Kidney glomerular epithelial cell (primary cell): ENCODE data around the gene GPR65.

ENCODE experiments used
- DNase-seq: peaks from one replicate; lab custom pipeline; 2025; lab: John Stamatoyannopoulos, UW

The GPR65 gene, protein sequence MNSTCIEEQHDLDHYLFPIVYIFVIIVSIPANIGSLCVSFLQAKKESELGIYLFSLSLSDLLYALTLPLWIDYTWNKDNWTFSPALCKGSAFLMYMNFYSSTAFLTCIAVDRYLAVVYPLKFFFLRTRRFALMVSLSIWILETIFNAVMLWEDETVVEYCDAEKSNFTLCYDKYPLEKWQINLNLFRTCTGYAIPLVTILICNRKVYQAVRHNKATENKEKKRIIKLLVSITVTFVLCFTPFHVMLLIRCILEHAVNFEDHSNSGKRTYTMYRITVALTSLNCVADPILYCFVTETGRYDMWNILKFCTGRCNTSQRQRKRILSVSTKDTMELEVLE

DNA sequence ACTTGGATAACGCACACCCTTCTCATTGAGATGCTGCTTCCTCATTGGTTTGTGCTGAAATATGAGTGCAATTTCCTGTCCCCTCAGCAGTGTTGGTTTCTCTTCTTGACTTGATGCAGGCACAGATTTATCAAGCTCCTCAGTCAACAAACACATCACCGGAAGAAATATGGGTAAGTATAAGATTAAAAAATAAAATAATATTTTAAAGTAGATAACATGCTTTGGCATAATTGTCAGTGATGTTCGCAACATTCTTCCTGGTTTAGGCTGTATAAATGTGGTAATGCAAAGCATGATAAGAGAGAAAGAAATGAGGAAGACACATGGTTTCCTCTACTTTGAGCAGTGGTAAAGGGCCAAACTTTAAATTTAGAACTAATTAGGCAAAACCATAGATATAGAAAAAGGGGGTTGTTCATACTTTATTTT, at the start of gene GPR65:
Gene GPR65, plus strand, starts transcription at position 86 of the 432 bp plus-strand sequence. CDS start 5,713 bp downstream, outside the sequence.
- DNase-seq, result no peak

DNA sequence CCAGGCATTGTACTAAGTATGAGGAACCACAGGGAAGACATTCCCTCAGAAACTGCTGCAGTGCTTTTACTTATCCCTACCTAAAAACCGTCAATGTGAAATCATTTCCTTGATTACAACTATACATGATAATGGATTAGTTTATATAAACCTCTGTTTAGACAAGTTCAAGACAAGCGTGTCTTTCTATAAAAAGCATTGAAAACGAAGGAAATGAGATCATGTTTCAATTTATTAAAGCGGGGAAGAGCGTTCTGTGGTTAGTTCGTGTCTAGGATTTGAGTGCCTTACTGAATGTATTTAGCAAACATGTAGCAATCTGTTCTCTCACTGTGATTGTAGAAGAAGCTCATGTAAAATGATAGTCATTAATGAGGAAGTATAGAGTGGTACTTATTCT, 49.4 kb upstream of the GPR65 start:
- no peak for DNase-seq

DNA sequence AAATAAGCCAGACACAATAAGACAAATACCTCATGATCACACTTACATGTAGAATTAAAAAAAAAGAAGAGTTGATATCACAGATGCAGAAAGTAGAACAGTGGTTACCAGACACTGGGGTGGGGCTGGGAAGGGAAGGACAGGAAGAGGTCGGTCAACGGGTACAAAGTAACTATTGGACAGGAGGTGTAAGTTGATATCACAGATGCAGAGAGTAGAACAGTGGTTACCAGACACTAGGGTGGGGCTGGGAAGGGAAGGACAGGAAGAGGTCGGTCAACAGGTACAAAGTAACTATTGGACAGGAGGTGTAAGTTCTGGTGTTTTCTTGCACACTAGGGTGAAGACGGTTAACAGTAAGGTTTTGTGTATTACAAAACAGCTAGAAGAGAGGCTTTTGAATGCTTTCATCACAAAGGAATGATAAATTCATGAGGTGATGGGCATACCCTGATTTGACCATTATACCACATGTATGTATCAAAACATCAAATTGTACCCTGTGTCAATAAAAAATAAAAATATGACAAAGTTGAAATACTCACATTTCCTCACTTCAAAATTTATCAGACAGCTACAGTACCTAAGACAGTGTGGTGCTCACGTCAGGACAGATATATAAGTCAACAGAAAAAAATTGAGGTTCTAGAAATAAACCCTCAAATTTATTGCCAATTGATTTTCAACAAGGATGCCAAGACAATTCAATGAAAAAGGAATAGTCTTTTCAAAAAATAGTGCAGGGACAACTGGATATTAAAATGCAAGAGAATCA, 44.7 kb upstream of the GPR65 start:
- no peak for DNase-seq

DNA sequence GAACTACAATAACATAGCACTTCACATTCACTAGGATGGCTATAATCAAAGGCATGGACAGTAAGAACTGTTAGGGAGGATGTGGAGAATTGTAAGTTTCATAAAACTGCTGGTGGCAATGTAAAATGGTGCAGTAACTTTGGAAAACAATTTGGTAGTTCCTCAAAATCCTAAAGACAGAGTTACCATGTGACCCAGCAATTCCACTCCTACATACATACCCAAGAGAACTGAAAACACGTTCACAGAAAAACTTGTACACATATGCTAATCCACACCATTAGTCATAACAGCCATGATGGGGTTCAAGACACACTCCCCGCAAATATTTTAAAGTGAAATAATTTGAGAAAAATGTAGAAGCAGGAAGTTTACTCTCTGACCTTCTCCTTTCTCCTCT, 43.7 kb upstream of the GPR65 start:
- no peak for DNase-seq

DNA sequence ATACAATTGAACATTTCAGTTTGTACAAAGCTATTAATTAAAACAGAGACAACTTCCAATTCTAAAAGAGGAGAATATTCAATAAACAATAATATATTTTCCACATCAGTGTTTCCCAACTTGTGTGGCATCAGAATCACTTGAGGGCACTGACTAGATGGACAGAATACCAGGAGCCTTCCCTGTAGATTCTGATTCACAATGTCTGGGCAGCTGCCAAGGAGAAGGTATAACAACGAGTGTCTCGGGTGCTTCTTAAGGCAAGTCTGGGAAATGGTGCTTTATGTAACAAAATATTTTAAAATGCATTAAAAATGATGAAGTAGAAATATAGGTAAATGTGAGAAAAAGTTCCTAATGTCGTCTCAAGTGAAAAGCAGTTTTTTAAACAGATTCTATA, 38.1 kb upstream of the GPR65 start:
- no peak for DNase-seq

DNA sequence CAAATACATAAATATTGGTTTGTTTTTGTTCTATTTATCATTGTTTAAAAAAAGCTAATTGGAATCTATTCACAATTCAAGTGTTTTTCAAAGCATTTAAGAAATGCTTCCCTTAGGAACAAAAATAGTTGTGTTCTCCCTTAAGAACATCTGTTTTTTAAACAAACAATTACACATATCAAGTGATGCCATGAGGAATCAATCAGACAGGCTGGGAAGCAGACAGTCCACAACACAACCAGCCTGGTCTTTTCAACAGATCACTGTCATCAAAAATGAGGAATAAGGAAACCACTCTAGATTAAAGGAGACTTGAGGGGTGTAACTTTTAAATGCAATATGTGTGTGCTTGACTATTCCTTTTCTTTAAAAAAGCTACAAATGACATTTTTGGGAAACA, 37.4 kb upstream of the GPR65 start:
- no peak for DNase-seq

DNA sequence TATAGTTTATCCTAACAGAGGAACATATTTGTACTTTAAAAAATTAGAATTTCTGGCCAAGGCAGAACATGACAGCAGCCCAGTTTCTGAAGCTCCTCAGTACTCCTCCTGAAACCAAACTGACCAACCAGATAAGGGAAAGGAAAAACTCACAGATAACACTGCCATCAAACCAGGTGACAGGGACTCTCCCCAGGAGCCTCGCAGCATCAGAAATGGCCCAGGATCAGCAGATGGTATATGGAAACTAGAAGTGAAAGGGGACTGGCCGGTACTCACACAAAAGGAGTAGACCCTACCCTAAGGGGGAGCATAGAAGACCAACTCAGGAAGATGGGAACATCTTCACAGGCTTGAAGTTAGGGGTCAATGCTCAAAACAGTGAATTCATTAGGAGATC, 33.9 kb upstream of the GPR65 start:
- DNase-seq, result no peak

DNA sequence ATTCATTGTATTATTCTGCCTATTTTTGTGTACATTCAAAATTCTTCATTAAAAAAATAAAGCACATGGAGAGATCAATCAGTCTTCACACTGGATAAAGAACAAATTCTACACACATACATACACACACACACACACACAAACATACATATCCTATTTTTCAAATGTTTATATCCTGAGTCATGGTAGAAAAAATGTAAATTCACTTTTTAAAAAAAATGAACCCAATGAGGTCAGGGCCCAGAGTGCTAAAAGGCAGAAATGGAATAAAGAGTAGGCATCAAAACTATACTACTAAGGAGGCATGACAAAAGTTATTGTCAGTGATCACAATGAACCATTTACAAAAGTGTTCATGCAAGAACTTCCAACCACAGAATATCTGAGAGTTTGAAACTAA, 29.3 kb upstream of the GPR65 start:
- no peak for DNase-seq

DNA sequence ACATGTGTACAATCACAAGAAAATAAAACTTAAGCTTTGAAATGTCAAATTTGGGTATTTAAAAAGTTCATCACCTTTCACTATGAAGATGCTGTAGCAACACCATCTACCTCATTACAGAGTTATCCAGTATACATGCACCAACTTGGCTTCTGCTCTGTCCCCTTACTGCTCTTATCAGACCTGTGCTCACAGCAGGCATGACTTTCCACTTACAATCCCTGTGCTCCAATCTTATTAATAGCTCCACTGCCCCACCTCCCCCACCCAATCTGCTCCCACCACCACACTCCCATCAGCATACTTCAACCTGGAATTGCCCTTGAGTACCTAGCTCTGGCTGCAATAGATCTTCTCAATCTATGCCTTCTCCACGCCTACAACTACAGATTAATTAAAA, 25.2 kb upstream of the GPR65 start:
- no peak for DNase-seq

DNA sequence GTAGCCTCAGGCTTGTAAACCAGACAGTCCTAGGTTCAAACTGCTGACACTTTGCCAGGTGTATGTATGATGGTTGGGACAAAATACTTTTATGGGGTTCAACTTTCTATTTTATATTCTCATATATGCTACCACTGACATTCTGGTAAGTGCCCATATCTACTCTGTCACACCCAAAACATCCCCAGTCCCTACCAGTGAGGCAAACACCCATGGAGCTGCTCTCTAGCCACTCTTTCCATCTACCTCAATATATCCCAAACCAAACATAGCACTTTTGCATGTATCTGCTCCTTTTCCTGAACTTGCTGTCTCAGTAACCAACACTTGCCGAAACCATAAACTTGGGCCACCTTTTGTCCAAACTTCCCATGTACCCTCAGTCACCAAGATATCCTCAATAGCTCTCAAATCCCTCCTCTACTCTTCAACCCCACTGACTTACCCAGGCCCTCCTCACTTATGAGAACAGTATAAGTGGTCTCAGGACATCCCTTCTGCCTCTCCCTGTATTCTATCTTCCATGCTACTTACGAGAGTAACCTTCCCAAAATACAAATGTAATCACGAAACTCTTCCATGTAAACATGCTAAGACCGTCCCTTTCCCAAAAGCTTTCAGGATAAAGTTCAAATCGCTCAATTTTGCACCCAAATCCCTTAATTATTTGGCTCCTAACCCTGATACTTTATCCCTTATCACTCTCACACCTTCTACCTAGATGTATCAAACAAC, 15.5 kb upstream of the GPR65 start:
- no peak for DNase-seq

DNA sequence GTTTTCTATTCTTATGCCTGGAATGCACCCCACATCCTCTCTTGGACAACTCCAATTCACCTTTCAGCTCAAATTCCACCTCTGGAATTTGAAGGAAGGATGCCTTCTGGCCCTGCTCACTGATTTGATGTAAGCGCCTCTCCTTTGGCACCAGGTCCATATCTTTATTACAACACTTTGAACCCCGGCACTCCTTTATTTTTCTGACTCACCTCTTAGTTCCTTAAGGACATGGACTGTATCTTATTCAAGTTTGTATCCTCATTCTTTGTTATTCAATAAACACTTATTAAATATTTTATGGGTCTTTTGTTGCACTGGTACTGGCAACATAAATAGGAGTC, 15.0 kb upstream of the GPR65 start:
- no peak for DNase-seq

DNA sequence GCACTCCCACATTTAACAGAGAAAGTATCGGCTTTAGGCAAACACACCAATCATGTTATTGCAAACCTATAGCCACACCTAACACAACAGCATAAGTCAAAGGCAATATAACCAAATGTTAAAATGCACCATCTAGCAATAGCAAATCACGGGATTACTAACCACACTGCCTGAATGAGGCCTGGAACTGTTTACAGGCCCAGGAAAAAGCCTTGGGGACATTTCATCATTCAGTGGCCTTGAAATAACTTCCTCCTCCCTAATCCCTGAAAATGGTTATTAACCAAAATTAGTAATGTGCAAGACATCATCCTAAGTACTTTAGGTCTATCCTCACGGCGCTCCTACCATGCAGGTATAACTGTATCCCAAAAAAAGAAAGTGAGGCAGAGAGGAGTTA, 14.3 kb upstream of the GPR65 start:
- DNase-seq, result no peak

DNA sequence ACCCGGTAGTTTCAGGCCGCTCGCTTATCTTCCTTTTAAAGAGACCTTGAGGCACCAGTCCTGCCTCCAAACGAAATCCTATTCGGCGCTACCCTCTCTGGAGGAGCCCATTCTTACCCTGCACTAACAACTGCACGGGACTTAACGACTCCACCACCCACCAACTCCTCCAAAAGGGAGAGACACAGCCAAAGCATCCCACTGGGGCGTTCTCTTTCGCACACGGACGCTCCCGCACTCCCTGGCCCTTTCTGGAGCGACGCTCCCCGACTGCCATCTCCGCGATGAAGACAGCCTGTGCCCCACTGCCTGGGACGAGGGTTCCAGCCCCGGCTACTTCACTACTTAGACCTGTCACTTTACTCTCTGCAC, 12.6 kb upstream of the GPR65 start:
- DNase-seq, result no peak

DNA sequence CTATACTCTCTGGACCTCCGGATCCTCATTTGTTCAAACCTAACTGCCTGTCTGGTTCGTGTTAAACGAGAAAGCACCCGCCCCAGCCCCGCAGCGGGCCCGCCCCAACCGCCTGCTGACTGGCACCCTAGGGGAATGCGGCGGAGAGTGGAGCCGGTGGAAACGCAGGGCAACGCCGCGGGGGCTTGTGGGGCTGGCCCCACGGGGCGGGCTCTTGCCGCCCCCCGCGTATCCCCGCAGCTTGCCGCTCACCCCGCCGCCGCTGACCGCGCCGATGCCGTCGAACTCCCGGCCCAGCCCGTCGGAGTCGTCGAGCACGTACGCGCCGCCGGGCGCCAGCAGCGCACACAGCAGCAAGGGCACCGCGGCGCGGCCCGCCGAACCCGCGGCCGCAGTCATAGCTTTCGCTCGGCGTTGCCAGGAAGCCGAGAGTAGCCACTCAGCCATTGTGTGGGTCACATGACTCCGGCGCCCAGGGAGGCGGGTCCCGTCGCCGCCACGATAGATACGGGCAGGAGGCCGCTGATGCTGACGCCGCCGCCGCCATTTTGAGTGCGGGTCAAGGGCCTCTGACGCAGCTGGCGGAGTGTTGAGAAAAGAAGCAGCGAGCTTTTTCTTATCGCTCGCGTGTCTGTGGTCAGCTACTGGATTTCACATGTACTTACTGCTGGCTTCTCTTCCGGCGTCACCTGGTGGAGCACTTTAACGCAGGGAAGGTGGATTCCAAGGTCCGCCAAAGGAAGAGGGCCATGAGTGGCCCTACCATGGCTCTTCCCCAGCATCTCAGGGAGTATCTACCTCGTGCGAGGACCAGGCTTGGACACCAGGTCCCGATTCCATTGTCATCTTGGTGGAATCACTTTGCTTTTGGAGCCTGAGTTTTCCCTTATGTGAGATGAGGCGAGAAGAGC, 12.0 kb upstream of the GPR65 start, which contains the start of gene GALC:
Gene GALC, minus strand, starts transcription at position 465 of the 911 bp plus-strand sequence. Its CDS starts 18 bp downstream, at position 447.
- DNase-seq, result peak; percentile 67

DNA sequence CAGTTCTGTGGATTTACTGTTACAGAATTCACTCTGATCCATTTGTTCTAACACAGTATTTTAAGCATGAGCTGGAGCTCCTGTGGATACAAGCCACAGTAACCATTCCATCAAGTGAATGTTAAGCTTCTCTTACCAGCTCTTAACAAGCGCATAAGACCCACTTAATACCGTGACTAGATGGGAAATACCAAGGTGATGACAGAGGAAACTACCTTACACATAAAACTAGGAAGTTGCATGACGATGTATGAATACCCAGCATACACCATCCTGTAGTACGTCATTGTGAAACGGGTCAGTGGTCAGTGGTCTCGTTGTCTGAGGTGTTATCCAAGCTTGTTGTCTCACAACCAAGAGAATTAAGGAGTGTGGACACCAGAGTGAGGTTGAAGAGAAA, 10.0 kb upstream of the GPR65 start:
- no peak for DNase-seq

DNA sequence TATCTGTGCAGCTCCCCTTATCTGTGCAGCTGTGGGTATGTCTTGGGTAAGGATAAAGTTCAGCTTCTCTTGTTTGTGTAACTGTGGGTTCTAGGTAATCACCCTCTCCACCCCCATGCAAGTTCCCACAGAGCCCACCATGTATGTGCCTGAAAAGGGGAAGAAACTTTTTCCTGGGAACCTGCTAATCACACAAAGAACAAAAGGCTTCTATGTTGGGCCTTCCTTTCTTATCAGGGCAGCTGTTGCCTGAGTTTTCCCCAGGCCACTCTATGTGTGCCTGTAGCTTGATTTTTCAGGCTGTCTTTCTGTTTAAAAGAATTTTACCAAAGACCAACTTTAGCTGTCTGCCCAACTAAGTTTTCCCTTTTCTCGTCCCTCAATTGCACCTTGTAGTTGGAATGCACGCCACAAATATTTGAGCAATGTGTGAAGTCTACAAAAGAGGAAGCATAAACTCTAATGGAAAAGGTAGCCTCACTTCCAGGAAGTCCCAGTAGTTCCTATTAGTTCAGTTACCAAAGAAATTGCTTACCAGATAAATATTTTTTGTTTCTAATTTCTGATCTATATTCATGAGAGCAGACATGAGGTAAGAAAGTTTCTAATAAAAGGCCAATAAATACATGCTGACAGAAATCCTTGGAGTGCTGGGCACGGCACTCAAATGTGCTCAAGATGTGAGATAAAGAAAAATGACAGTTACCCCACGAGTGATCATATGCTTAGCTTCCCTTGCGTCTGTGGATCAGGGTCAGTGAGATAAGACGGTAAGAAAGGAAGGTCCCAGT, 9.2 kb upstream of the GPR65 start:
- DNase-seq, result peak; percentile 51

DNA sequence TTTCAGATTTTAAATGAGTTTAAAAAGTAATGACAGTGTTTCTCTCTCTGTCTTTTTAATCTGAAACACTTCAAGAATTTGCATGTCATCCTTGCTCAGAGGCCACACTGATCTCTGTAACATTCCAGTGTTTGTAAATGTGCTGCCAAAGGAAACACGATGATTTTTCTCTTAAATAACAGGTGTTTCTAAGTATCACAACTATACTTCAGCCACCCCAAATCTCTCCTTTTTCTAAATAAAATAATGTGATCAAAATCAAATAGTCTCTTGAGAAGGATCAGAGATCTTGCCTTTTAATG, 8.7 kb upstream of the GPR65 start:
- no peak for DNase-seq

DNA sequence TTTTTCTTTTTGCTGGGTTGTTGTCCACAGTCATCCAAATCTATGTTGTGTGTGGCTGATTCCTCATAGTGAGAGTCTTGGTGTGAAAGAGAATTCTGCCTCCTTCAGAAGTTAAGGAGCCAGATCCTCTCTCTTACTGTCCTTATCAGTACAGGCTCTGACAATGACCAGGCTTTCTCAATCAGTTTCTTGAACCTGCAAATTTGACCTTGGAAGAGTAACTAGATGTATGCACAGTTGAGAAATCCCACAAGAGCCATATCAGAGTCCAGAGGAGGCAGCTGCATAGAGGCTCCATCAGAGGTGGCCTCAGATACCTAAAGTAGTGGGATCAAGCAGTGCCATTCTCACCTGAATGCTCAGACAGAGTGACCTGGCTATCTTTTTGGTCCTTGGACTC, 6.5 kb upstream of the GPR65 start:
- no peak for DNase-seq

DNA sequence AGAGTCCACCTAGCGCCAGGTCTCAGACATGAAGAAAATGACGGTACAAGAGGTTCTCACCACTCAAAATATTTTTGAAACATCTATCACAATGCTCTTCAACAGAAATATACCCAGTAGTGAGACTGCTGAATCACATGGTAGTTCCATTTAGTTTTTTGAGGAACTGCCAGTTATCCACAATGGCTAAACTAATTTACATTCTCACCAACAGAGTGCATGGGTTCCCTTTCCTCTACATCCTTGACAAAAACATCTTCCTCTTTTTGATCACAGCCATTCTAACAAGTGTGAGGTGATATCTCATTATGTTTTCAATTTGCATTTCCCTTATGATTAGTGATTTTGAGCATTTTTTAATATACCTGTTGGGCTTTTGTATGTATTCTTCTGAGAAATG, 5.7 kb upstream of the GPR65 start:
- no peak for DNase-seq

DNA sequence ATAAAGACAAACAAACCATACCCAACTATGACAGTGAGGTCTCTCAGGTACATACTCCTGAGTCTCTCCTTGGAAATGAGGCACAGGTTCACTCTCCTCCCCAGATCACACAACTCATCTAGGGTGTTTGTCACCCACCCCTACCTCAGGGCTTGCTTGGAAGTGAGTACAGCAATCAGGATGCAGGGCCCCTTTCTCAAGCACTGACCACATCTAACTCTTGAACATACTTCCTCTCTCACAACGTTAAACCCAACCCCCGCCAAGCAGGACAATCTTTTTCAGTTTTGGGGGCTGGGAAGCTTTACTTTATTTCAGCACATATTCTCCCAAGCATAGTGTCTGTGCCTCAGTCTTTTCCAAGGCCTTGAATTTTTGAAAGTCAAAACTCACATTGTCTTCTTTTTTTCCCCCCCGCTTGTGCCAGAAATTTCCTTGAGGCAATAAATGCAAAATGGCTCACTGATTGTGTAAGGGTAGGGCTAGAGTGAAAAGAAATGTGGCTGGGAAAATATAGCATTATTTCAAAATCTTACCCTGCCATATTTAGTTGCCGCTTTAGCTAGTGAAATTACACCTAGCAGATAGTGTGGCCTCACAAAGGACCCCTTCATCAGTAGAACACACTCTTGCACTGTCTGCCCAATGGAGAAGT, 2.4 kb upstream of the GPR65 start:
- DNase-seq, result no peak

DNA sequence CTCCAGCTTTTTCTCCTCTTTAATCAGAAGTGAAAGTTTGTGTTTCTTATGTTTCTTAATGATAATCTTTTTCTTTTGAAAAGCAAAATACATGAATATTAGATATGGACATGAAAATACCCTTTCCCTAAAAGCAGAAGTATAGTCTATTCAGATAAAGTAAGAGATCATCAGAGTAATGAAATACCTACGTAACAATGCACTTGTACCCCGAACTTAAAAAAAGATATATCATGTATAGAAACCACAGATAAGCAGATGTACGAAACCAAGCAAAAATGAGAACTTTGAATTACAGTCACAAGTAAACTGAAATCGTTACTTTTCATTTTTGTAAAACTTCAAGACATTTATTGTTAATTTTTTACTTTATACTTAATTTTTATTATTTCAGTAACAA, 1.5 kb upstream of the GPR65 start:
- no peak for DNase-seq
